Measurements from ENCODE around the gene OPN5.
A peak's percentile ranks its signal among the peaks of the same experiment; 100 is the strongest.
"Not testable (repeated sequence)": the region's sequence is repeated elsewhere in the genome, so short reads cannot be mapped to it uniquely, and the experiment has no call there.

OPN5 gene, protein sequence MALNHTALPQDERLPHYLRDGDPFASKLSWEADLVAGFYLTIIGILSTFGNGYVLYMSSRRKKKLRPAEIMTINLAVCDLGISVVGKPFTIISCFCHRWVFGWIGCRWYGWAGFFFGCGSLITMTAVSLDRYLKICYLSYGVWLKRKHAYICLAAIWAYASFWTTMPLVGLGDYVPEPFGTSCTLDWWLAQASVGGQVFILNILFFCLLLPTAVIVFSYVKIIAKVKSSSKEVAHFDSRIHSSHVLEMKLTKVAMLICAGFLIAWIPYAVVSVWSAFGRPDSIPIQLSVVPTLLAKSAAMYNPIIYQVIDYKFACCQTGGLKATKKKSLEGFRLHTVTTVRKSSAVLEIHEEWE

DNA sequence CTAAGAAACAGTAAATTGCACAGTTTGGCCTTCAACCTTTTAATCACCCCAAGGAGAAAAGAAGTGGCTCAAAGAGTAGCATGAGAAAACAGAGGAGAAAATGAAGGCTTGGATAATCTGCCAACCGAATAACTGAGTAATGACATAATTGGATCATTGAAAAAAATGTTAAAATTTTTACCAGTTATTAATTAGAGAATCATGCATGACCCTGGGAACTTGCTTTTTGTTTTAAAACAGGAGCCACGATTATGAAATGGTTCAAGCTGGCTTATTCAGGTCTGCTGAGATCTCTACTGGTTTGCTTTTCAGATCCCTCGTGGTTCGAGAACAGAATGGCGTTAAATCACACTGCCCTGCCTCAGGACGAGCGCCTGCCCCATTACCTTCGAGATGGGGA, at the start of gene OPN5:
Gene OPN5, plus strand, starts transcription at position 301 of the 400 bp plus-strand sequence. Its CDS starts 35 bp downstream, at position 336.
- DNase-seq (ENCODE audit: low read depth), result no peak

- DNase-seq (ENCODE audit: low read depth), result no peak
These were observed 47.8 kb upstream of the OPN5 start for GRCh38 chr6:47733879-47734558.

GRCh38 chr6:47734831-47735481, 46.9 kb upstream of the OPN5 start:
- no peak for DNase-seq (ENCODE audit: low read depth)

DNA sequence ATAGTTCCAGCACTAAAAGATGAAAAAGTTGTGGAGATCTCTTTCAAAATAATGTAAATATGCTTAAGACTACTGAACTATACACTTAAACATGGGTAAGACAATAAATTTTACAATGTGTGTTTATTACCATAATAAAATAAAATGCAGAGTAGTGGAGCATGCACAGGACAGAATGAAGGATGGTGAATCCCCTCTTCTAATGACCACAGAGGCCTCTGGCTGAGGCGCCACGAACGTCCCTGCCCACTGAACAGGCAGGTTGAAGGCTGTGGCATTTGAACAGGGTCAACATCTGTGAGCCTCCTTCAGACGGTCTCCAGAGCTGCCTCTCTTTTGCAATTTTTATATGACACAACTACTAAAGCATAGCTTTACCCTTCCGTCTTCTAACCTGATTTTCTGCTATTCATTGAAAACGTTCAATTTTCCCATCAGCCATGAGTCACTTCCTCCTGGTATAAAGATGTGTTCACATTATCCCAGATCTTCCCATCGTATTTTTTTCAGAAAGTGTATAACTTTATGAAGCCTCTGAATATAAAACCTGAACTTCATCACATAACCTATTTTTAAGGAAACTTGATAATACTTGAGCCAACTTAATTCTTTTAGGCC, 45.6 kb upstream of the OPN5 start:
- no peak for DNase-seq (ENCODE audit: low read depth)

DNA sequence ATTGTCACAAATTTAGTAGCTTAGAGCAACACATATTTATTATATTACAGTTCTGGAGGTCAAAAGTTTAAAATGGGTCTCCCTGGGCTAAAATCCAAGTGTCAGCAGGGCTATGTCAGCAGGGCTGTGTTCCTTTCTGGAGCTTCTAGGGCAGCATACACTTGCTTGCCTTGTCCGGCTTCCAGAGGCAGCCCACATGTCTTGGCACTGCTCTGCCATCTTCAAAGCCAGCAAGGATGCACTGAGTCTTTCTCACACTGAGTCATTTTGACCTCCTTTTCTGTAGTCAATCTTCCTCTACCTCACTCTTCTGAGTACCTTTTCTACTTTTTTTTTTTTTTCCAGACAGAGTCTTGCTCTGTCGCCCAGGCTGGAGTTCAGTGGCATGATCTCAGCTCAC, 44.4 kb upstream of the OPN5 start:
- no peak for DNase-seq (ENCODE audit: low read depth)

DNA sequence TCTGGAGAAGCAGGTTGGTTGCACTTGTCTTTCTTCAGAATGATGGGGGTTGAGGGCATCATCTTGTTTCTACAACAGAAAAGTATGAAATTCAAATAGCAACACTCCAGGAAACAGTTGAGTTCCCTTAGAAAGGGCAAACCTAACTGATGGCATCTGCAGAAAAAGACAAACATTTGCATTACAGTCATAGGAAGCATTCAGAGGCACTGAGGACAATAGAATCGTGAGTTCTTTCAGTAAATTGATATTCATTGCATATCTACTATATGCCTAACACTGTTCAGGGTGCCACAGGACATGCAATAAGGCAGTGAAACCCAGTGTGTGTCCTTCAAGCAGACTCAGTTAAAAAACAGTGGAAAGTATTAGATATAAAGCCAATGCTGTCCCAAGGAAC, 41.1 kb upstream of the OPN5 start:
- DNase-seq (ENCODE audit: low read depth), result no peak

DNA sequence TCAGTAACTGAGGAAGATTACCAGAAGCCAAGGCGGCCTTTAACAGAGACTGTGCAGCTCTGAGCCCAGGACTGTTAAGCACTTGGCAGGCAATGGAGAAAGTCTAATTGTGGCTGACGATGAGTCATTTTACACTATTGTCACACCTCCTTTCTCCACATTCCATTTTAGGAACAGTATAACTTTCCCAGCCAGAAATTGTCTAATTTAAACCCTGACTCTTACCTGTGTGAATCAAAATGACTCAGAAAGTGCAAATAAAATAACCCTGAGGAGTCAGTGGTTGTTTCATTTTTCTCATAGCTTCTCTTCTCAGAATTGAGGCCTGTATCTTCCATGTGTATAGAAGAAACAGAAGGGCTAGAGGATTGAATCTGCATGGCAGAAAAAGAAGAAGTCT, 40.0 kb upstream of the OPN5 start:
- no peak for DNase-seq (ENCODE audit: low read depth)

GRCh38 chr6:47743744-47744143, 38.1 kb upstream of the OPN5 start:
- no peak for DNase-seq (ENCODE audit: low read depth)

DNA sequence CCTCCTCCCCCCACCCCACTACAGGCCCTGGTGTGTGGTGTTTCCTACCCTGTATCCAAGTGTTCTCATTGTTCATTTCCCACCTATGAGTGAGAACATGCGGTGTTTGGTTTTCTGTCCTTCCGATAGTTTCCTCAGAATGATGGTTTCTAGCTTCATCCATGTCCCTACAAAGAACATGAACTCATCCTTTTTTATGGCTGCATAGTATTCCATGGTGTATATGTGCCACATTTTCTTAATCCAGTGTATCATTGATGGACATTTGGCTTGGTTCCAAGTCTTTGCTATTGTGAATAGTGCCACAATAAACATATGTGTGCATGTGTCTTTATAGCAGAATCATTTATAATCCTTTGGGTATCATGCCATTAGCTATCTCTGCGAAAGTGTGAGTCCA, 36.6 kb upstream of the OPN5 start:
- DNase-seq (ENCODE audit: low read depth), result not testable (repeated sequence)

- no peak for DNase-seq (ENCODE audit: low read depth)
These were observed 32.1 kb upstream of the OPN5 start for GRCh38 chr6:47749757-47750156.

DNA sequence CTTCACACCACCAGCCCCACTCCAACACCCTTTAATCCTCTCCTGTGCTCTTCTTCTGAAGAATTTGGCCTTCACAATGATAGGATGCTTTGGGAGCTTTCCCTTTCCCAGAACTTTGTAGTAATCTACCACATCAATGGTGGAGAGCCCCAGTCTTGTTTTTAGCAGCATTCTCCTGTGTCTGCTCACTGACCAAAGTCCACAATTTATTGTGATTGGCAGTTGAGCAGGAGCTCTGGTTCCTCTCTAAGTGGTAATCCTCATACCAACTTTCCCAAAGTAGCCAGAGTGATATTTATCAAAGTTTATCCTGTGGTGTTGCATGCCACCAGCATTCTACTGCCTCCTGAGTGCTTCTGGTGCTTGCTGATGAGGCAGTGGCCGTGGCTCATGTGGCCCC, 29.0 kb upstream of the OPN5 start:
- DNase-seq (ENCODE audit: low read depth), result no peak

DNA sequence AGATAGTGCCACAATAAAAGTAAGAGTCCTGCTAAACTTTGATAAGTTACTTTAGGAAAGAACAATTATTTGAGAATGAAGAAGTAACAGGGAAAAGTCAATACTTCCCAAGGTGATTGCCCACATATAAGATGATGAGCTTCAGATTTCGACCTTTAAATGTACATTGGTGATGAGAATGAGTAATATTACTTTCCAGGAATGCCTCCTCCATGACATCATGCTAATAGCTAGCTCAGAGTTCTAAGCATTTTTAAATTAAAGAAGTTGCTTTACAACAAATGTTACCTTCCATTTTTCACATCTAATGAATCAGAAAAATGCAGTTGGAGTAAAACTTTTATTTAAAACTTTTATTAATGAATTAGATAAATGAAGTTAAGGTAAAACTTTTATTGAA, 22.5 kb upstream of the OPN5 start:
- no peak for DNase-seq (ENCODE audit: low read depth)

GRCh38 chr6:47762502-47762901, 19.3 kb upstream of the OPN5 start:
- no peak for DNase-seq (ENCODE audit: low read depth)

DNA sequence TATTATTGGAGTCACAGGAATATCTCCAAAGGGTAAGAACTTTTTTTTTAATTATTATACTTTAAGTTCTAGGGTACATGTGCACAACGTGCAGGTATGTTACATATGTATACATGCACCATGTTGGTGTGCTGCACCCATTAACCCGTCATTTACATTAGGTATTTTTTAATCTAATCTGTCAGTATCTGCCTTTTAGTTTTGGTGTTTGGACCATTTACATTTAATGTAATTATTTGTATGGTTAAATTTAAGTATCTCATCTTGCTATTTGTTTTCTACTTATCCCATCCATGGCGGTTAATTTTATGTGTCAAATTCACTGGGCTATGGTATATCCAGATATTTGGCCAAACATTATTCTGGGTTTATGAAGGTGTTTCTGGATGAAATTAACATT, 15.4 kb upstream of the OPN5 start:
- DNase-seq (ENCODE audit: low read depth), result no peak

- no peak for DNase-seq (ENCODE audit: low read depth)
These were observed 14.7 kb upstream of the OPN5 start for GRCh38 chr6:47767102-47767501.

DNA sequence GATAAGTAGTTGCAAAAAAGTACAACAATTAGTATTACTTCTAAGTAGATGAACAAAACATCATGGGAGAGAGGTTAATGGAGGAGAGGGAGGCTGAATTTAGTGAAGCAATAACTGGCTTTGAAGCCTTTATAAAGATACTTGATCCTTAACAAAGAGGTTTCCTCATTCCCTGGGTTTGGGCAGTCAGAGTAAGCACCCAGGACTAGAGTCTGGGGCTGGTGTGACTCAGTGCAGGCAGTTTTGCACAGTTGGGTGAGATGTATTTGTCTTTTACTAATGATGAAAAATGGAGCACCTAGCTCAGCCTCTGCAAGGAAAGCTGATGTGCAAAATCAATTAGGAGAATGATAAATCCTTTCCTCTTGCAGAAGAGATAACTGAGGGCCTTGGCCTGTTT, 11.8 kb upstream of the OPN5 start:
- no peak for DNase-seq (ENCODE audit: low read depth)

- DNase-seq (ENCODE audit: low read depth), result no peak
These were observed 9.5 kb upstream of the OPN5 start for GRCh38 chr6:47772359-47772758.

- no peak for DNase-seq (ENCODE audit: low read depth)
These were observed 8.8 kb upstream of the OPN5 start for GRCh38 chr6:47773005-47773404.

DNA sequence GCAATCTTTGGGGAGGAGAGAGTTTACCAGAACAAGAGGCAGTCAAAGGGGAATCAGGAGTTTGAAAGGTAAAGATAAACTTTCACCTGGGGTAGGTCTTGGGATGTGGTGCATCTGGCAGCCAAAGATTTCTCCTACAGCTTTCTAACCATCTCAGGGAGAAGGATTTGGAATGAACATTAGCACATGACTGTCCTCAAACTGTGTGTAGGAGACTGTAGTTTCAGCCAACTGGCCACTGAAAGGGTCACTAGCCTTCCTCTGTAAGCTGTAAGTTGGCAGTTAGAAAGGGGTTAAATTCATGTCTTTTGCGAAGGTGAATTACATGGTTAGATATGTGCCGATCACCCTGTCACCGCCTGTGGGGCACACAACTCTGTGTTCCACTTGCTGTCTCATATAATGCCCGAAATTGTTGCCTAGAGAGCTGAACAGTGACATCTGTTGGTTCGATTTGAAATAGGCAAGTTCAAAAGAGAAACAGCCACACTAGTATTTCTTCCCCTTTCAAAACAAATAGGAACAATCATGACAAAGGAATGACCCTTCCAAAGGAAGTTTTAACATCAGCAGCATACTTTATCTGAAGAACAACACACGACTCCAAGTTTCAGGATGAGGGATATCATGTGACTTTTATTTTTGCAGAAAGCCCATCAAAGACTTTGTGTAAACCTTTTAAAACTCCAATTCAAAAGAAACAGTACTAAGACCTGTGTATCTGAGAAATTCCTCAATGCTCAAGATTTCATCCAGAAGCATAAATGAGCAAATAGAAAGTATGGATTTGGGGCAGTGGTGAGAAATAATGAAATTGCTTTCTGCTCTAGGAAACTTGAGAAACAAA, 1.1 kb upstream of the OPN5 start:
- DNase-seq (ENCODE audit: low read depth), result peak; percentile 42

DNA sequence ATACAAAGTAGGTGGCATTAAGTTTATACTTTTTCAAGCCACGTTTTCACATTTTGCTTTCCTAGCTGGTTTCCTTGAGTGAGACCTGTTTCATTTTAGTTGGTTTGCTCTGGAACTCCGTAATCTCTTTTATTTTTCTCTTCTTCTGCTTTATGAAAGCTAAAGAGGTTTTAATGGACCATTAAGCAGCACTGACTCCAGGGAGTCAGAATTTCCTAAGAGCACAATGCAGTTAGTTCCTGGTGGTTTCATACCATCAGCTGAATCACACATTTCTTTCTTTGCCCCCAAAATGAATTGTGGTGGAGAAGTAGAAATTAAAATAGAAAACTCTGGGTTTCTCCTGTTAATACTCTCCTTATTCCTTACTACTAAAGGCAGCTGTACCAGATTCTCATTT, 3.4 kb downstream of the OPN5 start:
- no peak for DNase-seq (ENCODE audit: low read depth)

- DNase-seq (ENCODE audit: low read depth), result no peak
These were observed 6.0 kb downstream of the OPN5 start for GRCh38 chr6:47787620-47788497.

All from HS-27A (cell line).